Stomach (tissue), 9 donors: ENCODE measurements around the gene FAM131A. TPM values are rescaled to one million over a fixed set of nuclear protein-coding genes. Genes with fewer than 3 reads are reported as not detected.
"Not testable (repeated sequence)": the region's sequence is repeated elsewhere in the genome, so short reads cannot be mapped to it uniquely, and the experiment has no call there.

ENCODE experiments used
- DNase-seq, 2 donors: peaks; one replicate each; pipeline versions ENCODE4 v3.0.0 to v3.0.0-alpha.2; 2013 to 2019
- H3K27ac ChIP-seq, 5 donors: fragments of 200-600 bp in 4 of 5; sonication (generic) in 4 of 5; one replicate each; pipeline ENCODE4 v1.5.1; 2013 to 2019; ENCODE audit warnings: mild to moderate bottlenecking in 1 of 5, moderate library complexity in 1 of 5
- H3K27me3 ChIP-seq, 3 donors: fragments of 200-600 bp; sonication (generic); one replicate each; pipeline ENCODE4 v1.5.1; 2017 to 2019; ENCODE audit warnings: mixed run types in 1 of 3
- H3K36me3 ChIP-seq, 4 donors: fragments of 200-600 bp; sonication (generic); 1 replicate in 3 of 4; 2 replicates in 1 of 4; pipeline ENCODE4 v1.5.1; 2016 to 2019
- H3K4me1 ChIP-seq, 4 donors: fragments of 200-600 bp; sonication (generic); one replicate each; pipeline ENCODE4 v1.5.1; 2016 to 2019
- H3K4me3 ChIP-seq, 4 donors: fragments of 200-600 bp; sonication (generic) in 3 of 4; one replicate each; pipeline ENCODE4 v1.5.1; 2016 to 2019; ENCODE audit warnings: mild to moderate bottlenecking in 1 of 4
- H3K9me3 ChIP-seq, 4 donors: fragments of 200-600 bp; sonication (generic); one replicate each; pipeline ENCODE4 v1.5.1; 2016 to 2019
- EP300 ChIP-seq: sonication (generic); formaldehyde crosslinking; IDR thresholded peaks from one replicate; pipeline ENCODE4 v1.6.1; 2017; ENCODE audit warnings: antibody characterized with exemption
- POLR2A ChIP-seq, 4 donors: fragments of 450-650 bp; IDR thresholded peaks; one replicate each; pipeline ENCODE4 v1.6.1; 2016; ENCODE audit warnings: antibody characterized with exemption in 4 of 4, control low read depth in 2 of 4, mild to moderate bottlenecking in 1 of 4, moderate library complexity in 1 of 4
- POLR2AphosphoS5 ChIP-seq, 3 donors: sonication (generic); formaldehyde crosslinking; IDR thresholded peaks; one replicate each; pipeline ENCODE4 v1.6.1; 2016; ENCODE audit warnings: antibody characterized with exemption in 3 of 3
- WGBS, 5 donors: extraction: QIAGEN DNeasy Blood & Tissue Kit in 3 of 5; methylation state at CpG; one replicate each; pipeline versions ENCODE4 v1.1.5 to v1.1.7; 2013 to 2018; 5-methylcytosine and 5-hydroxymethylcytosine counted together
- intact Hi-C: fragments of 100-400 bp; cut with DNase I; formaldehyde crosslinking; loops from one replicate; pipeline ENCODE4 v1.15.1; 2023; ENCODE audit warnings: low total_unique reads
- polyA plus RNA-seq, 3 donors: library from polyadenylated mRNA; stranded (reverse); fragments of 200-250 nt; gene quantifications; one replicate each; pipeline ENCODE4 v1.2.3, GENCODE V29; 2013
- total RNA-seq, 5 donors: library from RNA; depleted of rRNA; stranded (reverse); fragments of >200 nt; gene quantifications; one replicate each; pipeline versions ENCODE4 v1.1.0 to v1.2.3, GENCODE V29; 2014 to 2016
- TF ChIP-seq, protein P1 (sequence below), 7 experiments: fragments of 450-650 bp in 4 of 7; fragments of 200-600 bp in 3 of 7; sonication (generic) in 3 of 7; IDR thresholded peaks; one replicate each; pipeline ENCODE4 v1.5.1; 2016 to 2019; ENCODE audit warnings: antibody characterized with exemption in 7 of 7, control low read depth in 2 of 7, mild to moderate bottlenecking in 1 of 7
- donor health status: healthy with polysubstance abuse.
- donor health status: Bipolar disorder and iron deficiency.
- donor health status: healthy.

The FAM131A gene
- total and polyA plus RNA-seq, 8 donors, result 1.8 to 73.2 (median 12.8) TPM

DNA sequence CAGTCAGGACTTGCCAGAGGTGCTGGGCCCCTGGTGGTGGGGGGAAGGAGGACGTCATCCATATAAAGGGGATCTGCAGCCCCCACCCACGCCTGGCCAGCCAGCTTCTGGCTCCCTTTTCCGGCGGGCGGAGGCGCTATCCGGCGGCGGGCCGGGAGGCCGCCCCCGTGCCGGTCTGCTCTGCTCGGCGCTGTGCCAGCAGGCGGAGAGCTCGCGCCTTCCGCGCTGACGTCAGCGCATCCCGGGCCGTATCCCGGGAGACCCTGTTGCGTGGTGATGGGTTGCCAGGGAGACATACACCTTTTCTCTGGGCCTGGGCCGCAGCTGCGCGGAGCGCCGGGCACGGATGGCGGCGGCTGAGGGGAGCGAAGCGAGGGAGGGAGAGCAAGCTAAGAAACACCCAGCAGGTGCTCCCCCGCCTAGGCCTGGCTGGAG lies 1.1 kb downstream of the FAM131A start:
- H3K27ac ChIP-seq, result peak overlapping the region; percentile 6 to 99 (median 98)
- H3K27me3 ChIP-seq, result no peaks in the 10 kb centered on the region
- 10 to 31% (median 27%) methylated on average over 8 to 37 of the region's 37 CpGs for WGBS, 5 donors
- intact Hi-C loops, result no loop called here
- peak in 2 of 3 donors; percentile 23 to 54 for TF ChIP-seq POLR2AphosphoS5 (IDR thresholded peaks at IDR 0.05)
- TF ChIP-seq EP300, result no peak
- TF ChIP-seq, protein P1, sequence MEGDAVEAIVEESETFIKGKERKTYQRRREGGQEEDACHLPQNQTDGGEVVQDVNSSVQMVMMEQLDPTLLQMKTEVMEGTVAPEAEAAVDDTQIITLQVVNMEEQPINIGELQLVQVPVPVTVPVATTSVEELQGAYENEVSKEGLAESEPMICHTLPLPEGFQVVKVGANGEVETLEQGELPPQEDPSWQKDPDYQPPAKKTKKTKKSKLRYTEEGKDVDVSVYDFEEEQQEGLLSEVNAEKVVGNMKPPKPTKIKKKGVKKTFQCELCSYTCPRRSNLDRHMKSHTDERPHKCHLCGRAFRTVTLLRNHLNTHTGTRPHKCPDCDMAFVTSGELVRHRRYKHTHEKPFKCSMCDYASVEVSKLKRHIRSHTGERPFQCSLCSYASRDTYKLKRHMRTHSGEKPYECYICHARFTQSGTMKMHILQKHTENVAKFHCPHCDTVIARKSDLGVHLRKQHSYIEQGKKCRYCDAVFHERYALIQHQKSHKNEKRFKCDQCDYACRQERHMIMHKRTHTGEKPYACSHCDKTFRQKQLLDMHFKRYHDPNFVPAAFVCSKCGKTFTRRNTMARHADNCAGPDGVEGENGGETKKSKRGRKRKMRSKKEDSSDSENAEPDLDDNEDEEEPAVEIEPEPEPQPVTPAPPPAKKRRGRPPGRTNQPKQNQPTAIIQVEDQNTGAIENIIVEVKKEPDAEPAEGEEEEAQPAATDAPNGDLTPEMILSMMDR (IDR thresholded peaks at IDR 0.05), result no peak
- no peak for TF ChIP-seq POLR2A (IDR thresholded peaks at IDR 0.05)
- peaks cover 34 to 81% (median 53%) of the 10 kb centered on the region in 4 donors for H3K4me1 ChIP-seq
- peak; percentile 57 to 96 for DNase-seq
- peak overlapping the region; percentile 27 to 69 (median 30) for H3K4me3 ChIP-seq
- H3K36me3 ChIP-seq, result peaks cover 38 to 44% (median 40%) of the 10 kb centered on the region in 4 donors
- H3K9me3 ChIP-seq, result no peaks in the 10 kb centered on the region

DNA sequence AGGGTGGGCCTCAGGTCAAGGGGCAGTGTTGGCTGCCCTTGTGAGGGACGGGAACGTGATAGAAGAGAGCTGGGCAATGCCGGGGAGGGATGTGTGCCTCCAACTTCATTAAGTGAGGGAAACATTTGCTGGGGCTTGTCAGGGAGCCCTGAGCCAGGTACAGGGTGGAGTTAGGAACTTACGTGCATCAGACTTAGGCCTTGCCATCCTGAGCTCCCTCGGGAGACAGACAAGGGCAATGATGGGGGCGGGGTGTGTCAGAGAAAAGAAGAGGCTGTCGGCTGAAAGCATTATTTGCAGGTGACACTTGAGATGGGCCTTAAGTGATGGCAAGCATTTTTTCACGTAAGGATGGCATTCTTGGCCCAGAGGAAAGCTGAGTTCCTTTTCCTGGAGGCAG lies 1.6 kb downstream of the FAM131A start:
- intact Hi-C loops, result no loop called here
- WGBS, 5 donors, result 49 to 65% (median 56%) methylated on average over 8 of the region's 8 CpGs

DNA sequence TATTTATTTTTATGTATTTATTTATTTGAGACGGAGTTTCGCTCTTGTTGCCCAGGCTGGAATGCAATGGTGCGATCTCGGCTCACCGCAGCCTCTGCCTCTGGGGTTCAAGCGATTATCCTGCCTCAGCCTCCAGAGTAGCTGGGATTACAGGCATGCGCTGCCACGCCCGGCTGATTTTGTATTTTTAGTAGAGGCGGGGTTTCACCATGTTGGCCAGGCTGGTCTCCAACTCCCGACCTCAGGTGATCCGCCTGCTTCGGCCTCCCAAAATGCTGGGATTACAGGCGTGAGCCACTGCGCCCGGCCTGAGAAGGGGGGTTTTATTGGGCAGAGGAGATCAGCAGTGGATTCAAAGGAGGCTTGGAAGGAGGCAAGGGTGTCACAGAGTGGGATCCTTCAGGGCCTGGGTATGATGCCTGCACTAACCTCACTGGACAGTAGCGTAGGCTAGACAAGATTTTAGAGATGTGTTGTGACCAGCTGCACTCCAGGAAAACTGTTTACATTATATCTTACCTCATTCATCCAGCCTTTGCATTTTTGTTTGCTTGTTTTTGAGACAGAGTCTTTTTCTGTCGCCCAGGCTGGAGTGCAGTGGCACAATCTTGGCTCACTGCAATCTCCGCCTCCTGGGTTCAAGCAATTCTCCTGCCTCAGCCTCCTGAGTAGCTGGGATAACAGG lies 2.2 kb downstream of the FAM131A start:
- peaks cover 34 to 70% (median 53%) of the 10 kb centered on the region in 4 donors for H3K4me1 ChIP-seq
- 84 to 89% (median 85%) methylated on average over 19 of the region's 19 CpGs for WGBS, 5 donors
- peak overlapping the region in 3 of 5 donors; percentile 96 to 99 (median 99) for H3K27ac ChIP-seq
- H3K27me3 ChIP-seq, DNase-seq, H3K4me3 ChIP-seq, intact Hi-C loops, H3K9me3 ChIP-seq: not testable (repeated sequence)
- H3K36me3 ChIP-seq, result peaks cover 34 to 44% (median 40%) of the 10 kb centered on the region in 4 donors

More for the DNA sequence above, 1.6 kb downstream of the FAM131A start:
- H3K27me3 ChIP-seq, result no peaks in the 10 kb centered on the region
- DNase-seq, result no peak
- H3K36me3 ChIP-seq, result peaks cover 37 to 44% (median 40%) of the 10 kb centered on the region in 4 donors
- H3K4me1 ChIP-seq, result peaks cover 34 to 76% (median 53%) of the 10 kb centered on the region in 4 donors
- H3K4me3 ChIP-seq, result peak overlapping the region; percentile 27 to 69 (median 30)
- TF ChIP-seq, protein P1 (IDR thresholded peaks at IDR 0.05), result no peak
- no peak for TF ChIP-seq POLR2AphosphoS5 (IDR thresholded peaks at IDR 0.05)
- no peak for TF ChIP-seq POLR2A (IDR thresholded peaks at IDR 0.05)
- TF ChIP-seq EP300, result no peak
- peak overlapping the region; percentile 6 to 99 (median 98) for H3K27ac ChIP-seq
- no peaks in the 10 kb centered on the region for H3K9me3 ChIP-seq

DNA sequence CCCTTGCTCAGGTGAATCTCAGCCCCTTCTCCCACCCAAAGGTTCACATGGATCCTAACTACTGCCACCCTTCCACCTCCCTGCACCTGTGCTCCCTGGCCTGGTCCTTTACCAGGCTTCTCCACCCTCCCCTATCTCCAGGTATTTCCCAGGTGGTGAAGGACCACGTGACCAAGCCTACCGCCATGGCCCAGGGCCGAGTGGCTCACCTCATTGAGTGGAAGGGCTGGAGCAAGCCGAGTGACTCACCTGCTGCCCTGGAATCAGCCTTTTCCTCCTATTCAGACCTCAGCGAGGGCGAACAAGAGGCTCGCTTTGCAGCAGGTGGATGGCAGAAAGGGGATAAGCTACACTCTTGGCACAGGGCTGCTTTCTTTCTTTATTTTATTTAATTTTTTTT lies 4.5 kb downstream of the FAM131A start:
- WGBS, 5 donors, result 52 to 83% (median 60%) methylated on average over 7 of the region's 7 CpGs
- Histone ChIP-seq H3K27me3 (no peaks in the 10 kb centered on the region), H3K27ac (peak overlapping the region in 4 of 5 donors; percentile 13 to 48 (median 24))

DNA sequence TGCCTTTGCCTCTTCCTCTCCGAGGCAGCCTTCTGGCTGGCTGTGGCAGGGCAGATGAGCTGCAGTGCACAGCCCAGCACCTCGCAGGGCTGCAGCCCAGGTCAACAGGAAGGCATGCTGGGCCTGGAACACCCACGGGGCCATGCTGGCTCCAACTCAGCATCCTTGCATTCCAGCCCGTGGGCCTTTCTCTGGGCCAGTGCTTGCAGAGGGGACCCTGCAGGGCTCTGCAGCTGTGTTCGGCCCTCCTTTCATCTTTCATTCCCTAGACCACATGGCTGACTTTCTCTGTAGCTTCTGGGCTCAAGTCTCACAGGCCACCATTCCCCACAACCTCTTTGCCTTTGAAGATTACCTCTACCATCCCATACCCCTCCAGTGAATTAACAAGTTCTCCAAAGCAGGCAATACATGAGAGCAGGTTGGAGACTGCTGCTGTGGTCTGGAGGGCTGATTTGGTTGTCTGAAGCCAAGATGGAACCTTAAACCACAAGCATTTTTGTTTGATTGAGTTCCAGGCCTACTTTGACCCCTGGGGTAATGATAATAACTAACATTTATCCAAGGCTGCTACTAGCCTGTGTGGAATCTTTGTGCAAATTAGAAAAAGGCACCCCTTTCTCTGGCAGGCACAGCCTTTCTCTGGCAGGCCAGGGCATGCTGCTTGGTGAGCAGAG lies 5.9 kb downstream of the FAM131A start:
- 79 to 86% (median 85%) methylated on average over 4 to 5 of the region's 5 CpGs for WGBS, 5 donors
- Histone ChIP-seq H3K4me3 (no peak overlapping the region), H3K36me3 (peaks cover 31 to 51% (median 43%) of the 10 kb centered on the region in 4 donors), H3K9me3 (no peaks in the 10 kb centered on the region), H3K27me3 (no peaks in the 10 kb centered on the region), H3K4me1 (peaks cover 11 to 53% (median 31%) of the 10 kb centered on the region in 4 donors), H3K27ac (no peak overlapping the region)
- no peak for TF ChIP-seq POLR2AphosphoS5 (IDR thresholded peaks at IDR 0.05)
- no peak for TF ChIP-seq POLR2A (IDR thresholded peaks at IDR 0.05)
- TF ChIP-seq, protein P1 (IDR thresholded peaks at IDR 0.05), result no peak
- no peak for TF ChIP-seq EP300
- intact Hi-C loops, result no loop called here
- DNase-seq, result no peak

More for the DNA sequence above, 4.5 kb downstream of the FAM131A start:
- peak in 1 of 2 donors; percentile 91 for DNase-seq
- Histone ChIP-seq H3K36me3 (peaks cover 31 to 51% (median 43%) of the 10 kb centered on the region in 4 donors), H3K4me3 (no peak overlapping the region), H3K4me1 (peaks cover 25 to 64% (median 40%) of the 10 kb centered on the region in 4 donors), H3K9me3 (no peaks in the 10 kb centered on the region)
- TF ChIP-seq POLR2A (IDR thresholded peaks at IDR 0.05), result no peak
- TF ChIP-seq POLR2AphosphoS5 (IDR thresholded peaks at IDR 0.05), result peak in 1 of 3 donors; percentile 83
- intact Hi-C loops, result no loop called here
